Measurements from ENCODE around the gene NEDD4L. TPM values are rescaled to one million over a fixed set of nuclear protein-coding genes. Genes with fewer than 3 reads are reported as not detected.
A peak's percentile ranks its signal among the peaks of the same experiment; 100 is the strongest.
"Not testable (repeated sequence)": the region's sequence is repeated elsewhere in the genome, so short reads cannot be mapped to it uniquely, and the experiment has no call there.

The NEDD4L gene
- total and polyA plus RNA-seq, 7 donors: 14.8 to 28.0 (median 19.6) TPM

DNA sequence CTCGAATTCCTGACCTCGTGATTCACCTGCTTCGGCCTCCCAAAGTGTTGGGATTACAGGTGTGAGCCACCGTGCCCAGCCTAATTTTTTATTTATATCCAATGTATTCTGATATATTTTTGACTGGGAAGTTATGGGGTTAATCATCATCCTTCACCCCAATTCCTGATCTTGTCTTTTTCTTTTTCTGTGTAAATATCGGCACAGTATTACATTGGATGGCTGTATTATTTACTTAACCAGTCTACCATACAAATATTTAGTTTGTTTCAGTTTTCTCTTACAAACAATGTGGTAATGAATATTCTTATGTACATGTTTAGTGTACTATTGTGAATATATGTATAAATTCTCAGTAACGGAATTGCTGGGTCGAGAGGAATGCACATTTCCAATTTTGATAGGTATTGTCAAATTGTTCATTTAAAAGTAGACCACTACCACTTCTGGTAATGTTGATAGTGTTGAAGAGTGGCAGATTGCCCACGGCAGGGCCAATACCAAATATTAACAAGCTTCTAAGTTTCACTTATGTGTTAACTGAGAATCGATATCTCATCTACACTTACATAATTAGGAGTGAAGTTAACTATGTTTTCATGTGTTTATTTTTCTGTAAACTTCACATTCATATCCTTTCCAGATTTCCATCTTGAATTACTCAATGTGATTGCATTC is 388.2 kb downstream of the NEDD4L start:
- WGBS, 3 donors: 91 to 92% (median 92%) methylated on average over 9 of the region's 9 CpGs
- DNase-seq (no peak), ATAC-seq (no peak)
- H3K4me1 ChIP-seq: no peaks in the 10 kb centered on the region
- H3K36me3 ChIP-seq (ENCODE audit: insufficient read depth in 1 of 2, low read depth in 1 of 2): no peaks in the 10 kb centered on the region
- intact Hi-C loops (cut with DNase I): no loop called here
- no peaks in the 10 kb centered on the region for H3K9me3 ChIP-seq
- no peak overlapping the region for H3K4me3 ChIP-seq
- TF ChIP-seq, protein P1, sequence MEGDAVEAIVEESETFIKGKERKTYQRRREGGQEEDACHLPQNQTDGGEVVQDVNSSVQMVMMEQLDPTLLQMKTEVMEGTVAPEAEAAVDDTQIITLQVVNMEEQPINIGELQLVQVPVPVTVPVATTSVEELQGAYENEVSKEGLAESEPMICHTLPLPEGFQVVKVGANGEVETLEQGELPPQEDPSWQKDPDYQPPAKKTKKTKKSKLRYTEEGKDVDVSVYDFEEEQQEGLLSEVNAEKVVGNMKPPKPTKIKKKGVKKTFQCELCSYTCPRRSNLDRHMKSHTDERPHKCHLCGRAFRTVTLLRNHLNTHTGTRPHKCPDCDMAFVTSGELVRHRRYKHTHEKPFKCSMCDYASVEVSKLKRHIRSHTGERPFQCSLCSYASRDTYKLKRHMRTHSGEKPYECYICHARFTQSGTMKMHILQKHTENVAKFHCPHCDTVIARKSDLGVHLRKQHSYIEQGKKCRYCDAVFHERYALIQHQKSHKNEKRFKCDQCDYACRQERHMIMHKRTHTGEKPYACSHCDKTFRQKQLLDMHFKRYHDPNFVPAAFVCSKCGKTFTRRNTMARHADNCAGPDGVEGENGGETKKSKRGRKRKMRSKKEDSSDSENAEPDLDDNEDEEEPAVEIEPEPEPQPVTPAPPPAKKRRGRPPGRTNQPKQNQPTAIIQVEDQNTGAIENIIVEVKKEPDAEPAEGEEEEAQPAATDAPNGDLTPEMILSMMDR (IDR thresholded peaks at IDR 0.05): no peak
- no peak overlapping the region for H3K27ac ChIP-seq
- peaks cover 0 to 3% (median 0%) of the 10 kb centered on the region in 3 donors for H3K27me3 ChIP-seq (ENCODE audit: insufficient read depth in 3 of 3, low read length in 2 of 3)

DNA sequence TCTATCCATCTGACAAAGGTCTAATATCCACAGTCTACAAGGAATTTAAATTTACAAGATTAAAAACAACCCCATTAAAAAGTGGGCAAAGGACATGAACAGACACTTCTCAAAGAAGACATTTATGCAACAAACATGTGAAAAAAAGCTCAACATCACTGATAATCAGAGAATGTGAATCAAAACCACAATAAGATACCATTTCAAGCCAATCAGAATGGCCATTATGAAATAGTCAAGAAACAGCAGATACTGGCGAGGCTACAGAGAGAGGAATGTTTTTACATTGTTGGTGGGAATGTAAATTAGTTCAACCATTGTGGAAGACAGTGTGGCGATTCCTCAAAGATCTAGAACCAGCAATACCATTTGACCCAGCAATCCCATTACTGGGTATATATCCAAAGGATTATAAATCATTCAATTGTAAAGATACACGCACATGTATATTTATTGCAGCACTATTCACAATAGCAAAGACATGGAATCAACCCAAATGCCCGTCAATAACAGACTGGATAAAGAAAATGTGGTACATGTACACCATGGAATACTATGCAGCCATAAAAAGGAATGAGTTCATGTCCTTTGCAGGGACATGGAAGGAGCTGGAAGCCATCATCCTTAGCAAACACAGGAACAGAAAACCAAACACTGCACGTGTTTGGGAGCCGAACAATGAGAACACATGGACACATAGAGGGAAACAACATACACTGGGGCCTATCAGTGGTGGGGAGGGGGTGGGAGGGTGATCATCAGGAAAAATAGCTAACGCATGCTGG is 391.4 kb downstream of the NEDD4L start:
- H3K4me3 ChIP-seq; ATAC-seq; H3K36me3 ChIP-seq (ENCODE audit: insufficient read depth in 1 of 2, low read depth in 1 of 2); H3K27me3 ChIP-seq (ENCODE audit: insufficient read depth in 3 of 3, low read length in 2 of 3); intact Hi-C loops (cut with DNase I); H3K9me3 ChIP-seq; DNase-seq; H3K4me1 ChIP-seq; H3K27ac ChIP-seq: not testable (repeated sequence)
- 93 to 96% (median 93%) methylated on average over 7 of the region's 7 CpGs for WGBS, 3 donors

DNA sequence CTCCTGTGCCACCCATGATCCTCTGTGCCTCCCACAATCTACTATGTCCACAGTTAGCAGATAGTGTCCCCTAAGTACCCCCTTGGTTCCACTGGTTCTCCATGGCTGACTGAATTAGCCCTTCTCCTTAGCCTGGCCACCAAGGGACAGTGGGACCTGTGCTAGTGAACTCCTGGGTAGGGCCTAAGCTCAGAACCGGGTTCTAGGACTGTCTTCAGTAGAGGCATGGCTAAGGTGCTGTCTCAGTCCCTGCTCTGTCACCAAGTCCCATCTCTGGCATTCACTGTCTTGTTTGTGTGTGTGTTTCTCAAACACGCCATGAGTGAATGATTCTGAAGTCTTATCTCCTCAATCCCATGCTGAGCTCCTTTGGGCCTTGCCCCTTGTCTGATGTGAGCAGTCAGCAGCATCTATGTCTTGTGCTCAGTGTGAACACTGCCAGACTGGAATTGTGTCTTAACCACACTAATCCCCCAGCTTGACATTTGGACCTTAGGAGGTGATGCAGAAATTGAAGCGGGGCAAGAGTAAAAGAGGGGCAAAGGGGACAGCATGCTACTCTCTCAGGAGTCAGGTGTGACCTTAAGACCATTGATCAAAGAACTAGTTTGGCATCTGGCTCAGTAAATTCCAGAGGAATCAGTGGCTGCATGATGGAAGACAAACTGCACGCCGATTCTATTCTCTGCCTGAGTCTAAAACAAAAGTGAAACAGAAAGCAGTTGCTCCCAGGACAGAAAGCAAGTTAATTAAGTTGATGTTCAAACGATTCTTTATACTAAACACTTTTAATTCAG is 394.3 kb downstream of the NEDD4L start:
- H3K9me3 ChIP-seq: no peaks in the 10 kb centered on the region
- no peaks in the 10 kb centered on the region for H3K27me3 ChIP-seq (ENCODE audit: insufficient read depth in 3 of 3, low read length in 2 of 3)
- peak overlapping the region; percentile 38 for H3K4me3 ChIP-seq
- no peak overlapping the region for H3K27ac ChIP-seq
- DNase-seq (no peak), ATAC-seq (peak in 1 of 4 donors; percentile 16)
- TF ChIP-seq, protein P1 (IDR thresholded peaks at IDR 0.05): no peak
- no peaks in the 10 kb centered on the region for H3K36me3 ChIP-seq (ENCODE audit: insufficient read depth in 1 of 2, low read depth in 1 of 2)
- intact Hi-C loops (cut with DNase I): no loop called here
- no peaks in the 10 kb centered on the region for H3K4me1 ChIP-seq
- WGBS, 3 donors: 35 to 42% (median 36%) methylated on average over 6 of the region's 6 CpGs

DNA sequence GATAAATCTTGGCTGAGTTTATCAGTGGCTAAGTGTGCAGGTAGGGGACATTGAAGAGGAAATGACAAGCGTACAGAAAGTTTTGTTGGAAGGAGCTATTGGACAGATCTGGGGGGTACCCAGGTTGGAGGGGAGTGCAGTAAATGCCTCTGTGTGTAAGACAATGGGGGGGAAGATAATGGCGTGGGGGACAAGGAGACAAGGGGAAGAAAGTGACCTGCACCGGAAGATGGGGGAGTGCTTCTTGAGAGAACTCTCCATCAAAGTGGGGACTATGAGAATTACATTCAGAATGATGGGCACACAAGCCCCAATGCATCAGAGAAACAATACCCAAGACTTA is 394.9 kb downstream of the NEDD4L start:
- ATAC-seq: no peak

More for the DNA sequence above, 394.9 kb downstream of the NEDD4L start:
- peak overlapping the region; percentile 38 for H3K4me3 ChIP-seq
- H3K9me3 ChIP-seq: no peaks in the 10 kb centered on the region
- WGBS, 3 donors: 43 to 50% (median 47%) methylated on average over 3 of the region's 3 CpGs
- H3K4me1 ChIP-seq: no peaks in the 10 kb centered on the region
- no peaks in the 10 kb centered on the region for H3K36me3 ChIP-seq (ENCODE audit: insufficient read depth in 1 of 2, low read depth in 1 of 2)
- intact Hi-C loops (cut with DNase I): no loop called here
- TF ChIP-seq, protein P1 (IDR thresholded peaks at IDR 0.05): no peak
- H3K27me3 ChIP-seq (ENCODE audit: insufficient read depth in 3 of 3, low read length in 2 of 3): no peaks in the 10 kb centered on the region
- H3K27ac ChIP-seq: no peak overlapping the region
- no peak for DNase-seq

All from psoas muscle (tissue), 8 donors.